Adrenal gland (tissue), 12 donors: ENCODE data around the gene EFTUD2. TPM values are rescaled to one million over a fixed set of nuclear protein-coding genes. Genes with fewer than 3 reads are reported as not detected.
"Not testable (repeated sequence)": the region's sequence is repeated elsewhere in the genome, so short reads cannot be mapped to it uniquely, and the experiment has no call there.

ENCODE experiments used
- DNase-seq, 7 donors: peaks; one replicate each; pipeline ENCODE4 v3.0.0-alpha.2; 2019 to 2020
- H3K27ac ChIP-seq, 5 donors: fragments of 200-600 bp; sonication (generic) in 4 of 5; 1 replicate in 3 of 5; 2 replicates in 2 of 5; pipeline versions ENCODE4 v1.5.1 to v1.8.0; 2016 to 2020; ENCODE audit warnings: mild to moderate bottlenecking in 1 of 5
- H3K27me3 ChIP-seq: fragments of 200-600 bp; 2 replicates; pipeline ENCODE4 v1.8.0; 2021
- H3K36me3 ChIP-seq, 2 donors: fragments of 200-600 bp; replicated peaks in 1 of 2; 1 replicate in 1 of 2; 2 replicates in 1 of 2; pipeline versions ENCODE4 v1.5.1 to v1.8.0; 2018 to 2022
- H3K4me1 ChIP-seq, 2 donors: fragments of 200-600 bp; replicated peaks in 1 of 2; 1 replicate in 1 of 2; 2 replicates in 1 of 2; pipeline versions ENCODE4 v1.5.1 to v1.8.0; 2018 to 2021
- H3K4me3 ChIP-seq, 4 donors: fragments of 200-600 bp; sonication (generic) in 3 of 4; one replicate each; pipeline ENCODE4 v1.5.1; 2016 to 2018
- H3K9me3 ChIP-seq, 3 donors: fragments of 200-600 bp; sonication (generic) in 1 of 3; replicated peaks in 1 of 3; 1 replicate in 2 of 3; 2 replicates in 1 of 3; pipeline versions ENCODE4 v1.5.1 to v1.8.0; 2016 to 2021
- POLR2A ChIP-seq, 2 donors: fragments of 450-650 bp; IDR thresholded peaks; one replicate each; pipeline ENCODE4 v1.6.1; 2017; ENCODE audit warnings: antibody characterized with exemption in 2 of 2, mild to moderate bottlenecking in 2 of 2, moderate library complexity in 1 of 2
- WGBS, 4 donors: extraction: QIAGEN DNeasy Blood & Tissue Kit in 2 of 4; methylation state at CpG; one replicate each; pipeline versions ENCODE4 v1.1.5 to v1.1.7; 2013 to 2017; 5-methylcytosine and 5-hydroxymethylcytosine counted together
- intact Hi-C, 2 donors: fragments of 100-400 bp; cut with DNase I; formaldehyde crosslinking; loops; one replicate each; pipeline versions ENCODE4 v1.14.1 to v1.15.0; 2022 to 2023
- polyA plus RNA-seq, 3 donors: library from polyadenylated mRNA; stranded (reverse); fragments of 200-250 nt in 2 of 3; fragments of 350-450 nt in 1 of 3; fragmentation: Illumina TruSeq in 1 of 3; extraction: RNeasy Lipid Tissue Mini Kit (QIAGEN cat#74804) in 1 of 3; gene quantifications; one replicate each; pipeline ENCODE4 v1.2.3, GENCODE V29; 2013 to 2014
- total RNA-seq, 9 donors: library from RNA; depleted of rRNA in 4 of 9; stranded (reverse); fragments of >200 nt in 4 of 9; fragments of 120-200 nt in 1 of 9; fragmentation: NEBNext Ultra II Directional in 1 of 9; extraction: Animal tissue kit (Norgen Biotek cat#: 25700) in 1 of 9; gene quantifications; one replicate each; pipeline versions ENCODE4 v1.1.0 to v1.2.4, GENCODE V29; 2013 to 2023
- TF ChIP-seq, protein P1 (sequence below), 6 experiments: fragments of 450-650 bp in 4 of 6; fragments of 200-600 bp in 2 of 6; sonication (generic) in 1 of 6; IDR thresholded peaks; 1 replicate in 5 of 6; 2 replicates in 1 of 6; pipeline versions ENCODE4 v1.5.1 to v1.8.0; 2016 to 2021; ENCODE audit warnings: antibody characterized with exemption in 6 of 6, mild to moderate bottlenecking in 2 of 6, moderate library complexity in 1 of 6
- donor health status: healthy with polysubstance abuse.
- donor health status: Bipolar disorder and iron deficiency.
- donor health status: DM: yes; HTN: yes; CAD: no.
- donor health status: DM: no; HTN: no; CAD: no.
- donor health status: DM: no; HTN: no; CAD: no.
- donor health status: DM: yes; HTN: yes; CAD: no.

The EFTUD2 gene
- total and polyA plus RNA-seq, 12 donors, result 30.5 to 122 (median 87.2) TPM

GRCh38 chr17:44828919-44829522 is 70.2 kb downstream of the EFTUD2 start:
- TF ChIP-seq, protein P1, sequence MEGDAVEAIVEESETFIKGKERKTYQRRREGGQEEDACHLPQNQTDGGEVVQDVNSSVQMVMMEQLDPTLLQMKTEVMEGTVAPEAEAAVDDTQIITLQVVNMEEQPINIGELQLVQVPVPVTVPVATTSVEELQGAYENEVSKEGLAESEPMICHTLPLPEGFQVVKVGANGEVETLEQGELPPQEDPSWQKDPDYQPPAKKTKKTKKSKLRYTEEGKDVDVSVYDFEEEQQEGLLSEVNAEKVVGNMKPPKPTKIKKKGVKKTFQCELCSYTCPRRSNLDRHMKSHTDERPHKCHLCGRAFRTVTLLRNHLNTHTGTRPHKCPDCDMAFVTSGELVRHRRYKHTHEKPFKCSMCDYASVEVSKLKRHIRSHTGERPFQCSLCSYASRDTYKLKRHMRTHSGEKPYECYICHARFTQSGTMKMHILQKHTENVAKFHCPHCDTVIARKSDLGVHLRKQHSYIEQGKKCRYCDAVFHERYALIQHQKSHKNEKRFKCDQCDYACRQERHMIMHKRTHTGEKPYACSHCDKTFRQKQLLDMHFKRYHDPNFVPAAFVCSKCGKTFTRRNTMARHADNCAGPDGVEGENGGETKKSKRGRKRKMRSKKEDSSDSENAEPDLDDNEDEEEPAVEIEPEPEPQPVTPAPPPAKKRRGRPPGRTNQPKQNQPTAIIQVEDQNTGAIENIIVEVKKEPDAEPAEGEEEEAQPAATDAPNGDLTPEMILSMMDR (IDR thresholded peaks at IDR 0.05), result no peak
- no peak for TF ChIP-seq POLR2A (IDR thresholded peaks at IDR 0.05)
- Histone ChIP-seq H3K27ac (peak overlapping the region in 1 of 5 donors; percentile 5), H3K9me3 (no peaks in the 10 kb centered on the region), H3K27me3 (peaks cover 58% of the 10 kb centered on the region), H3K4me1 (peaks cover 10 to 17% of the 10 kb centered on the region in 2 donors), H3K4me3 (peak overlapping the region in 2 of 4 donors; percentile 13 to 63), H3K36me3 (no peaks in the 10 kb centered on the region)
- 5 to 11% (median 8%) methylated on average over 21 of the region's 21 CpGs for WGBS, 4 donors
- DNase-seq, result no peak
- intact Hi-C loops, result no loop called here

GRCh38 chr17:44827863-44828262 is 71.4 kb downstream of the EFTUD2 start:
- peaks cover 10 to 17% of the 10 kb centered on the region in 2 donors for H3K4me1 ChIP-seq
- no peak for TF ChIP-seq POLR2A (IDR thresholded peaks at IDR 0.05)
- TF ChIP-seq, protein P1 (IDR thresholded peaks at IDR 0.05), result no peak
- intact Hi-C loops, result no loop called here
- H3K27ac ChIP-seq, result no peak overlapping the region
- H3K4me3 ChIP-seq, result no peak overlapping the region
- no peaks in the 10 kb centered on the region for H3K9me3 ChIP-seq
- H3K27me3 ChIP-seq, result peaks cover 60% of the 10 kb centered on the region
- no peak for DNase-seq
- WGBS, 4 donors, result 82 to 95% (median 88%) methylated on average over 1 of the region's 1 CpG
- H3K36me3 ChIP-seq, result no peaks in the 10 kb centered on the region

- intact Hi-C loops, result no loop called here
- Histone ChIP-seq H3K27ac (no peak overlapping the region), H3K27me3 (peaks cover 56% of the 10 kb centered on the region), H3K4me3 (no peak overlapping the region), H3K4me1 (peaks cover 10 to 17% of the 10 kb centered on the region in 2 donors), H3K9me3 (no peaks in the 10 kb centered on the region), H3K36me3 (no peaks in the 10 kb centered on the region)
- no peak for DNase-seq
- TF ChIP-seq, protein P1 (IDR thresholded peaks at IDR 0.05), result no peak
- TF ChIP-seq POLR2A (IDR thresholded peaks at IDR 0.05), result no peak
- WGBS, 4 donors, result 90 to 92% (median 91%) methylated on average over 15 of the region's 15 CpGs
These were observed 73.0 kb downstream of the EFTUD2 start for GRCh38 chr17:44826123-44826790.

GRCh38 chr17:44825236-44825635 is 74.0 kb downstream of the EFTUD2 start:
- DNase-seq, H3K4me3 ChIP-seq, H3K9me3 ChIP-seq, H3K36me3 ChIP-seq, H3K27ac ChIP-seq, intact Hi-C loops: not testable (repeated sequence)
- H3K27me3 ChIP-seq, result peaks cover 46% of the 10 kb centered on the region
- WGBS, 4 donors, result 91 to 96% (median 95%) methylated on average over 9 of the region's 9 CpGs
- peaks cover 10 to 13% of the 10 kb centered on the region in 2 donors for H3K4me1 ChIP-seq
